Left renal cortex interstitium (tissue), 4 donors: ENCODE data around the gene SLC38A2. TPM values are rescaled to one million over a fixed set of nuclear protein-coding genes. Genes with fewer than 3 reads are reported as not detected.
"Not testable (repeated sequence)": the region's sequence is repeated elsewhere in the genome, so short reads cannot be mapped to it uniquely, and the experiment has no call there.

Source experiments
- DNase-seq, 4 donors: peaks; one replicate each; pipeline ENCODE4 v3.0.0-alpha.2; 2013; ENCODE audit warnings: low read depth in 4 of 4, low spot score in 2 of 4, missing footprints in 1 of 4
- polyA plus RNA-seq, 4 donors: library from polyadenylated mRNA; unstranded; fragments of 120-200 nt; gene quantifications; one replicate each; pipeline ENCODE4 v1.2.1, GENCODE V29; 2013; ENCODE audit not compliant: insufficient read length in 4 of 4

The SLC38A2 gene
- polyA plus RNA-seq, 4 donors, result 159 to 202 (median 185) TPM

DNA sequence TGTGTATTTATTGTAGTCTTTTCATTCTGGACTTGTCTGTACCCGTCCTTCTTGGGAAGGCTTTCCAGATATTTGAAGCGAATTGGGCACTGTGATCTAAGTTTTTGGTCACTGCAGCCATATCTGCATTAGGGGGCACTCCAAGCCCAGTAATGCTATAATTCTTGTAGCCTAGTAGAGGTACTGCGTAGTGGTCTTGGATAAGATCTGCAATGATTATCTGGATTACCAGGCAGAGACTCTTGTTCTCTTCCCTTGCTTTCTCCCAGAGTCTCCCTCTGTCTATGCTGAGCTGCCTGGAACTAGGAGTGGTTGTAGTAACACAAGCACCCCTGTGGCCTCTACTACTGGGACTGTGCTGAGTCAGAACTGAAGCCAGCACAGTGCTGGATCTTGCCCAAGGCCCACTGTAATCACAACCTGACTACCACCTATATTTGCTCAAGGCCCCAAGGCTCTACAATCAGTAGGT is 30.0 kb downstream of the SLC38A2 start:
- no peak for DNase-seq

DNA sequence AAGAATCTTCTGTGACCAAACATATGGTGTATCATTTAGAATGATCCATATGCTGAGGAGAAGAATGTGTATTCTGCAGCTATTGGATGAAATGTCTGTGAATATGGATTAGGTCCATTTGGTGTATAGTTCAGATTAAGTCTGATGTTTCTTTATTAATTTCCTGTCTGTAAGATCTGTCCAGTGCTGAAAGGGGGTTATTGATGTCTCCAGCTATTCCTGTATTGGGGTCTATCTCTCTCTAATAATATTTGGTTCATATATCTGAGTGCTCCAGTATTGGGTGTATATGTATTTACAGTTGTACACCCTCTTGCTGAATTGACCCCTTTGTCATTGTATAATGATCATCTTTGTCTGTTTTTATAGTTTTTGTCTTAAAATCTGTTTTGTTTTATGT is 33.5 kb downstream of the SLC38A2 start:
- no peak for DNase-seq

DNA sequence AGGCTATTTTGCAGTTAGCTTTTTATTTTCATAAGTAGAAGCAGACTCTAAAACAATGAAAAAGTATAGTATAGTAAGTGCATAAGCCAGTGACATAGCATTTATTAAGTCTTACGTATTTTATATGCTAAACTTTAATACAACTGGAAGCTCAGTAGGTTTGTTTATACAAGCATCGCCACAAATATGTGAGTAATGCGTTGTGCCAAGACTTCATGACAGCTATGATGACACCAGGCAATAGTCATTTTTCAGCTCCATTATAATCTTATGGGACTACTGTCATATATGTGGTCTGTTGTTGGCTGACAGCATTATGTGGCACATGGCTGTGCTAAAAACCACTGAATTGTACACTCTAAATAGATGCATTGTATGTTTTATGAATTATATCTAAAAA is 40.3 kb downstream of the SLC38A2 start:
- no peak for DNase-seq

DNA sequence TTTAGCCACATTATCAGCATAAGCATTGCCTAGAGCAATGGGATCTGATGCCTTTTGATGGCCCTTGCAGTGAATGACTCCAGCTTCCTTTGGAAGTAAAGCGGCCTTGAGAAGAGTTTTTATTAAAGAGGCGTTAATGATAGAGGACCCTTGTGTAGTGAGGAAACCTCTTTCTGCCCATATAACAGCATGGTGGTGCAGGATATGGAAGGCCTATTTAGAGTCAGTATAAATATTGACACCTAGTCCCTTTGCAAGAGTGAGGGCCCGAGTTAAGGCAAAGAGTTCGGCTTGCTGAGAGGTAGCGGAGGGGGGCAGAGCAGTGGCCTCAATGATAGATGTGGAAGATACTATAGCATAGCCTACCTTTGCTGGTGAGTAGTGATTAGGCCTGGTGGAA is 47.5 kb downstream of the SLC38A2 start:
- not testable (repeated sequence) for DNase-seq

DNA sequence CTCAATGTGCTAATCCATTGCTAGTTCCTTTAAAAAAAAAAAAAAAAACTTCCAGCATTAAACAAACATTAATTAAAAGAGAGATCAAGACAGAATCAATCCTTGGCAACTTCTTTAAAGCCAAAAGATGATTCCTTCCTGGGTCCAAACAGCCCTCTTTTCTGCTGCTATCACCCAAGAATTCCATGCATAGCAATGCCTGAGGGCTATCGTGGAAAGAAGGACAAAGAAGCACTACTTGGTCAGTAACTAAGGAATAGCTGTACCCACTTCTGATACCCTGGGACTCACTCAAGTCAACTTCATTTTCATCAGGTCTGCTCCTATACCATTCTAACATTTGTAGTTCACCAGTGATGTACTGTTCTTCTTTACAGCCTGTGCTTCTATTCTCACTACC is 51.8 kb downstream of the SLC38A2 start:
- DNase-seq, result no peak

DNA sequence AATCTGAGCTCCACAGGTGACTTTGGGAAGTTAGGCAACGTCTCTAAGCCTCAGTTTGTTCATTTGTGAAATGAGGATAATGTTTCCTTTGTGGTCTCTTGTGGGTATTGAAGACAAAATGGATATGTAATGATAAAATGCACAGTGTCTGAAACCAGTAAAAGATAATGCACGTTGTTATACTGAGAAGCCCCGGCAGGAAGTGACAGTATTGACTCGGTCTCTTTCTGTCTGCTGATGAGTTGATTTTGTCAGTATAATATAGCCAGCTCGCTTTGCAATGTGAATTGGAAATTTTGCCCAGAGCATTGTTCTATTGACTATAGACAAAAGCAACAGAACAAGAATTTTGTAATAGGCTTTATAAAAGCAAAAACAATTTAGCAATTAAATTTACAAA is 54.5 kb downstream of the SLC38A2 start:
- DNase-seq, result no peak

Other genes with a start within 250 kb of the SLC38A2 start
- gene SLC38A1, start 103.7 kb downstream of the SLC38A2 start, polyA plus RNA-seq, result 10 to 100 TPM; 55.3 to 67.1 (median 62.5) TPM